Measurements from ENCODE around the gene CCNG2. TPM values are rescaled to one million over a fixed set of nuclear protein-coding genes. Genes with fewer than 3 reads are reported as not detected.

CCNG2 gene
- total and polyA plus RNA-seq, 9 of the 15 experiments (the other 6 are each of a cell fraction or from before 2014, with no cell fraction given) = 0.49 to 6.6 (median 2.9) TPM

DNA sequence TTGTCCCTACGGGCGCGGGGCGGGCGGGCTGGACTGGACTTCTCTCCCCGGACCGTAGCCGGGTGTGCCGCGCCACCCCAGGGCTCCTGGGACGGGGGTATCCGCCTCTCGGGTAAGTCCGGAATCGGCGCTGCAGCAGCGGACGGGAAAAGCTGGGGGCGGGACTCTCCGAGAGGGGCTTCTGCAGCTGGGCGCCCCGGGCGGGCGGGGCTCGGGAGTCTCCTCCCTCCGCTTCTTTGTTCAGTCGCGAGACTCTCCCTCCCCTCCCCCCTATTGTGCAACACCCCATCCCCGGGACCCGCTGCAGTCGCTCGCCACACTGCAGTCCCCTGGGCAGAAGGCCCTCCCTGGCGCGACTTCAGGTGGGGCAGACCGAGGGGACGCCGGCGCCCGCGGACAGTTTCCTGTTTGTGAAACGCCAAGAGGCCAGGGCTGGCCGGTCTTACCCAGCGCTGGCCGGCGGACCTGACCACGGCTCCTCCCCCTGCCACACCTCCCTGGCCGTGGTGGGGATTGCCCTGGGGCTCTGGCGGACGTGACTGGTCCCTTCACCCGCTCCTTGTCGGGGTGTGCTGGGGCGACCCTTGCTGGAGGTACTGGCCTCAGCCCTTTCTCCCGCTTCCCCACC, 966 bp downstream of the CCNG2 start (continued):
- TF ChIP-seq, protein P1, sequence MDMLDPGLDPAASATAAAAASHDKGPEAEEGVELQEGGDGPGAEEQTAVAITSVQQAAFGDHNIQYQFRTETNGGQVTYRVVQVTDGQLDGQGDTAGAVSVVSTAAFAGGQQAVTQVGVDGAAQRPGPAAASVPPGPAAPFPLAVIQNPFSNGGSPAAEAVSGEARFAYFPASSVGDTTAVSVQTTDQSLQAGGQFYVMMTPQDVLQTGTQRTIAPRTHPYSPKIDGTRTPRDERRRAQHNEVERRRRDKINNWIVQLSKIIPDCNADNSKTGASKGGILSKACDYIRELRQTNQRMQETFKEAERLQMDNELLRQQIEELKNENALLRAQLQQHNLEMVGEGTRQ (CRISPR knock-in tag; IDR thresholded peaks at IDR 0.05) = no peak
- TF ChIP-seq, protein P2, sequence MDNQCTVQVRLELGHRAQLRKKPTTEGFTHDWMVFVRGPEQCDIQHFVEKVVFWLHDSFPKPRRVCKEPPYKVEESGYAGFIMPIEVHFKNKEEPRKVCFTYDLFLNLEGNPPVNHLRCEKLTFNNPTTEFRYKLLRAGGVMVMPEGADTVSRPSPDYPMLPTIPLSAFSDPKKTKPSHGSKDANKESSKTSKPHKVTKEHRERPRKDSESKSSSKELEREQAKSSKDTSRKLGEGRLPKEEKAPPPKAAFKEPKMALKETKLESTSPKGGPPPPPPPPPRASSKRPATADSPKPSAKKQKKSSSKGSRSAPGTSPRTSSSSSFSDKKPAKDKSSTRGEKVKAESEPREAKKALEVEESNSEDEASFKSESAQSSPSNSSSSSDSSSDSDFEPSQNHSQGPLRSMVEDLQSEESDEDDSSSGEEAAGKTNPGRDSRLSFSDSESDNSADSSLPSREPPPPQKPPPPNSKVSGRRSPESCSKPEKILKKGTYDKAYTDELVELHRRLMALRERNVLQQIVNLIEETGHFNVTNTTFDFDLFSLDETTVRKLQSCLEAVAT (IDR thresholded peaks at IDR 0.05) = no peak
- TF ChIP-seq SNRNP70 (optimal IDR thresholded peaks at IDR 0.05; ENCODE audit: low read depth, low read length) (no peak), JUN (IDR thresholded peaks at IDR 0.05; ENCODE audit: borderline replicate concordance, low read depth, low read length) (no peak), JUN (CRISPR knock-in tag; IDR thresholded peaks at IDR 0.05; ENCODE audit: borderline replicate concordance) (no peak), STAT5A (IDR thresholded peaks at IDR 0.05; ENCODE audit: borderline replicate concordance, low read length) (no peak), PRPF4 (IDR thresholded peaks at IDR 0.05; ENCODE audit: insufficient read depth, low read depth, low read length, poor library complexity, severe bottlenecking) (no peak), PHF20 (IDR thresholded peaks at IDR 0.05; ENCODE audit: partially characterized antibody) (no peak), HNRNPUL1 (IDR thresholded peaks at IDR 0.05; ENCODE audit: low read length) (no peak), MTA1 (IDR thresholded peaks at IDR 0.05; ENCODE audit: borderline replicate concordance) (no peak), XRCC4 (IDR thresholded peaks at IDR 0.05; ENCODE audit: extremely low read depth, insufficient read depth, insufficient read length) (no peak), FUS (optimal IDR thresholded peaks at IDR 0.05; ENCODE audit: low read depth, low read length) (no peak), SRSF9 (IDR thresholded peaks at IDR 0.05; ENCODE audit: borderline replicate concordance, low read depth, low read length) (no peak), FOXJ3 (CRISPR knock-in tag; IDR thresholded peaks at IDR 0.05) (no peak), ZNF507 (tag; conservative IDR thresholded peaks at IDR 0.05) (no peak), PHF21A (IDR thresholded peaks at IDR 0.05; ENCODE audit: borderline replicate concordance, low read depth) (no peak)
- TF ChIP-seq, protein P3, sequence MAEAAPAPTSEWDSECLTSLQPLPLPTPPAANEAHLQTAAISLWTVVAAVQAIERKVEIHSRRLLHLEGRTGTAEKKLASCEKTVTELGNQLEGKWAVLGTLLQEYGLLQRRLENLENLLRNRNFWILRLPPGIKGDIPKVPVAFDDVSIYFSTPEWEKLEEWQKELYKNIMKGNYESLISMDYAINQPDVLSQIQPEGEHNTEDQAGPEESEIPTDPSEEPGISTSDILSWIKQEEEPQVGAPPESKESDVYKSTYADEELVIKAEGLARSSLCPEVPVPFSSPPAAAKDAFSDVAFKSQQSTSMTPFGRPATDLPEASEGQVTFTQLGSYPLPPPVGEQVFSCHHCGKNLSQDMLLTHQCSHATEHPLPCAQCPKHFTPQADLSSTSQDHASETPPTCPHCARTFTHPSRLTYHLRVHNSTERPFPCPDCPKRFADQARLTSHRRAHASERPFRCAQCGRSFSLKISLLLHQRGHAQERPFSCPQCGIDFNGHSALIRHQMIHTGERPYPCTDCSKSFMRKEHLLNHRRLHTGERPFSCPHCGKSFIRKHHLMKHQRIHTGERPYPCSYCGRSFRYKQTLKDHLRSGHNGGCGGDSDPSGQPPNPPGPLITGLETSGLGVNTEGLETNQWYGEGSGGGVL (CRISPR knock-in tag; IDR thresholded peaks at IDR 0.05) = no peak
- TF ChIP-seq, protein P4, sequence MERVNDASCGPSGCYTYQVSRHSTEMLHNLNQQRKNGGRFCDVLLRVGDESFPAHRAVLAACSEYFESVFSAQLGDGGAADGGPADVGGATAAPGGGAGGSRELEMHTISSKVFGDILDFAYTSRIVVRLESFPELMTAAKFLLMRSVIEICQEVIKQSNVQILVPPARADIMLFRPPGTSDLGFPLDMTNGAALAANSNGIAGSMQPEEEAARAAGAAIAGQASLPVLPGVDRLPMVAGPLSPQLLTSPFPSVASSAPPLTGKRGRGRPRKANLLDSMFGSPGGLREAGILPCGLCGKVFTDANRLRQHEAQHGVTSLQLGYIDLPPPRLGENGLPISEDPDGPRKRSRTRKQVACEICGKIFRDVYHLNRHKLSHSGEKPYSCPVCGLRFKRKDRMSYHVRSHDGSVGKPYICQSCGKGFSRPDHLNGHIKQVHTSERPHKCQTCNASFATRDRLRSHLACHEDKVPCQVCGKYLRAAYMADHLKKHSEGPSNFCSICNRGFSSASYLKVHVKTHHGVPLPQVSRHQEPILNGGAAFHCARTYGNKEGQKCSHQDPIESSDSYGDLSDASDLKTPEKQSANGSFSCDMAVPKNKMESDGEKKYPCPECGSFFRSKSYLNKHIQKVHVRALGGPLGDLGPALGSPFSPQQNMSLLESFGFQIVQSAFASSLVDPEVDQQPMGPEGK (CRISPR knock-in tag; IDR thresholded peaks at IDR 0.05; ENCODE audit: borderline replicate concordance) = no peak
- TF ChIP-seq, protein P5, sequence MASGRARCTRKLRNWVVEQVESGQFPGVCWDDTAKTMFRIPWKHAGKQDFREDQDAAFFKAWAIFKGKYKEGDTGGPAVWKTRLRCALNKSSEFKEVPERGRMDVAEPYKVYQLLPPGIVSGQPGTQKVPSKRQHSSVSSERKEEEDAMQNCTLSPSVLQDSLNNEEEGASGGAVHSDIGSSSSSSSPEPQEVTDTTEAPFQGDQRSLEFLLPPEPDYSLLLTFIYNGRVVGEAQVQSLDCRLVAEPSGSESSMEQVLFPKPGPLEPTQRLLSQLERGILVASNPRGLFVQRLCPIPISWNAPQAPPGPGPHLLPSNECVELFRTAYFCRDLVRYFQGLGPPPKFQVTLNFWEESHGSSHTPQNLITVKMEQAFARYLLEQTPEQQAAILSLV (tag; IDR thresholded peaks at IDR 0.05) = peak; percentile 80
